Measurements from ENCODE around the gene DCST2. TPM values are rescaled to one million over a fixed set of nuclear protein-coding genes. Genes with fewer than 3 reads are reported as not detected.
A peak's percentile ranks its signal among the peaks of the same experiment; 100 is the strongest.

The DCST2 gene
- total RNA-seq, 4 donors from 2014 or later: 0.33 to 4.2 (median 0.50) TPM; not detected in 1

- H3K4me3 ChIP-seq (replicated peaks in 1 of 3): peak overlapping the region in 1 of 3 donors; percentile 56
- peak overlapping the region in 2 of 3 donors; percentile 55 to 83 for H3K27ac ChIP-seq
- intact Hi-C loops (cut with DNase I): loop anchor here (5.0 kb wide), 2 partner anchors 32 to 78 kb away; partner anchors contain the start of genes CKS1B and SHC1
Measured at GRCh38 chr1:155049651-155050559, 16.3 kb upstream of the DCST2 start.

GRCh38 chr1:155048449-155049334, 15.1 kb upstream of the DCST2 start:
- DNase-seq: no peak
- 89 to 96% methylated on average over 8 of the region's 8 CpGs for WGBS, 2 donors
- peaks cover 9 to 38% of the 10 kb centered on the region in 2 donors for H3K4me1 ChIP-seq
- no peaks in the 10 kb centered on the region for H3K27me3 ChIP-seq
- intact Hi-C loops (cut with DNase I): loop anchor here (5.0 kb wide), 1 partner anchor 34 kb away; no protein-coding TSS in a partner anchor
- no peak for TF ChIP-seq POLR2A (IDR thresholded peaks at IDR 0.05)
- TF ChIP-seq CTCF (IDR thresholded peaks at IDR 0.05): no peak
- H3K4me3 ChIP-seq (replicated peaks in 1 of 3): no peak overlapping the region
- H3K27ac ChIP-seq: no peak overlapping the region
- H3K9me3 ChIP-seq: no peaks in the 10 kb centered on the region
- no peaks in the 10 kb centered on the region for H3K36me3 ChIP-seq

More at GRCh38 chr1:155049651-155050559, 16.3 kb upstream of the DCST2 start:
- no peaks in the 10 kb centered on the region for H3K36me3 ChIP-seq
- DNase-seq: peak in 1 of 2 donors; percentile 28
- H3K27me3 ChIP-seq: no peaks in the 10 kb centered on the region
- H3K9me3 ChIP-seq: no peaks in the 10 kb centered on the region
- TF ChIP-seq POLR2A (IDR thresholded peaks at IDR 0.05): no peak
- TF ChIP-seq CTCF (IDR thresholded peaks at IDR 0.05): peak in 1 of 6 experiments; percentile 9
- 30 to 36% methylated on average over 10 of the region's 10 CpGs for WGBS, 2 donors
- peaks cover 9 to 32% of the 10 kb centered on the region in 2 donors for H3K4me1 ChIP-seq

- Histone ChIP-seq H3K4me1 (peaks cover 4 to 17% of the 10 kb centered on the region in 2 donors), H3K9me3 (no peaks in the 10 kb centered on the region), H3K27me3 (no peaks in the 10 kb centered on the region), H3K27ac (peak overlapping the region in 1 of 3 donors; percentile 44), H3K36me3 (no peaks in the 10 kb centered on the region), H3K4me3 (replicated peaks in 1 of 3) (no peak overlapping the region)
- intact Hi-C loops (cut with DNase I): loop anchor here (5.0 kb wide), 1 partner anchor 37 kb away; no protein-coding TSS in a partner anchor
- 44 to 46% methylated on average over 7 of the region's 7 CpGs for WGBS, 2 donors
- TF ChIP-seq POLR2A (IDR thresholded peaks at IDR 0.05) (no peak), CTCF (IDR thresholded peaks at IDR 0.05) (peak; percentile 18 to 80 (median 72))
- DNase-seq: peak; percentile 91 to 92
Measured at GRCh38 chr1:155044812-155045657, 11.5 kb upstream of the DCST2 start.

- no peak overlapping the region for H3K4me3 ChIP-seq (replicated peaks in 1 of 3)
- WGBS, 2 donors: 93% methylated on average over 6 of the region's 6 CpGs
Measured at GRCh38 chr1:155044365-155044764, 10.8 kb upstream of the DCST2 start.

More at GRCh38 chr1:155044365-155044764, 10.8 kb upstream of the DCST2 start:
- TF ChIP-seq CTCF (IDR thresholded peaks at IDR 0.05): no peak
- TF ChIP-seq POLR2A (IDR thresholded peaks at IDR 0.05): no peak
- peaks cover 0 to 11% of the 10 kb centered on the region in 2 donors for H3K4me1 ChIP-seq
- H3K27me3 ChIP-seq: no peaks in the 10 kb centered on the region
- H3K9me3 ChIP-seq: no peaks in the 10 kb centered on the region
- intact Hi-C loops (cut with DNase I): no loop called here
- no peak for DNase-seq
- peak overlapping the region in 1 of 3 donors; percentile 44 for H3K27ac ChIP-seq
- no peaks in the 10 kb centered on the region for H3K36me3 ChIP-seq
